GM21367 (cell line): ENCODE results near the gene TBC1D22A.

ENCODE experiments used
- ATAC-seq: cut with Tn5 transposase; IDR thresholded peaks from one replicate; pipeline ENCODE4 v1.9.1; 2021; ENCODE audit not compliant: unreplicated experiment

TBC1D22A gene

GRCh38 chr22:47190957-47191670 lies 428.7 kb downstream of the TBC1D22A start:
- ATAC-seq, result no peak

DNA sequence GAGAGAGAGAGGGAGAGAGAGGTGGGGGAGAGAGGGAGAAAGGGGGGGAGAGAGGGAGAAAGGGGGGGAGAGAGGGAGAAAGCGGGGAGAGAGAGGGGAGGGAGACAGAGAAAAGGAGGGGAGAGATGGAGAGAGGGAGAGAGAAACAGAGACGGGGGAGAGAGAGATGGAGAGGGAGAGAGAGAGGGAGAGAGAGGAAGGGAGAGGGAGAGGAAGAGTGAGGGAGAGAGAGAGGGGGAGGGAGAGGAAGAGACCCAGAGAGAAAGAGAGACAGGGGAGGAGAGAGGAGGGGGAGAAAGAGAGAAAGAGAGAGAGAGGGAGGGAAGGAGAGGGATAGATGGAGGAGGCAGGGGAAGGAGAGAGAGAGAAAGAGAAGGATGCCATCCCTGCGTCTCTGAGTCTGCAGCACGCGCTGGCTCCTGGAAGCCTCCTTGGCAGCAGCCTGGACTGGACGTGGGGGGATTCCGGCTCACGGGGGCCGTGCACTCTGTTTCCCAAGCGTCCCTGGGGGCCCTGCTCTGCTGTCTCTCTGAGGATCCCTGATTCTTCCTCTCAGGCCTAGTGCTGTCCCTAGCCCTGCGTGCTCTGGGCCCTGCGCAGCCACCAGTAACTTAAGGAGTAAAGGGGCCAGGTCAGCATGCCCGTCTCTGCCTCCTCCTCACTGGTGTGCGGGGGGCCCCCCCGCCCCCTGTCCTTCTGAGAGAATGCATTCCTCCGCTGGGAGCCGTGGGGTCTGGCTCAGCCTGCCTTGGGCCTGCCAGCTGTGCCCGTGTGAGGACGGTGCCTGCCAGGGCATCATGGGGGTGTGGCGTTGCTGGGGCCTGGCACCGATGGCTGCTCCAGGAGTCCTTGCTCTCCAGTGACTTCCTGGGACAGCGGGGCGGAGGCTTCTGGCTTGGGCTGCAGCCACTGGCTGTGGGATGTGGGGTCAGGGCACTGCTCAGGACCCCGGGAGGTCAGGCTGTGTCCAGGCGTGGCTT lies 429.5 kb downstream of the TBC1D22A start:
- no peak for ATAC-seq

DNA sequence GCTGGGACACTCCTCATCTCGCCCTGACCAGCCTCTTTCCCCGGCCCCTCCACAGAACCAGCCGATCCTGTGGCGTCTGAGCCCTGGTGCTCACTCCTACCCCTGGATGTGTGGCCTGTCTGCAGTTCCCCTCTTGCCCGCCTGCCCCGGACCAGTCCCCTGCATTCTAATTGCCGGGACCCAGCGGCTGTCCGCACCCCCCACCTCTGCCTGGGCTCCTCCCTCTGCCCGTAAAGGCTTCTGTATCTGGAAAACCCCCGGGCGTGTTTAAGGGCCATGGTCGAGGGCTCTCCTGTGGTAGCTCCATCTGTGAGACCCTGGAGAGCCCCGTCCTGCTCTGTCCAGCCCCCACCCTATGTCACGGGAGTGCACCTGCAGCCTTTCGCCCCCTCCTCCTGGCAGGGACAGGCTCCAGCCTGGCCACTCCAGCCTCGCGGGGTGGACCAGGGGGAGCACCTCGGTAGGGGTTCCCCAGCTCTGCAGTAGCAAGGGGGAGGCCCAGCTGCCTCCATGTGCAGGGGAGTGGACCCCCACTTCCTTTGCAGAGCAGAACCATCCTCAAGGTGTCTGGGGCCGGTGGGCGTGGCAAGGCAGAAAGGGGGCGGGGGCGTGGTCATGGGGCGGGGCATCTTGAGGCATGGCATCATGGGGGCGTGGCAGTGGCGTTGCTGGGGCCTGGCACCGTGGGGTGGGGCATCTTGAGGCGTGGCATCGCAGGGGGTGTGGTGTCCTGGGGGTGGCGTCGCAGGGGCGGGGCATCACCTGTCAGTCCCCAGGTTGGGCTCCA lies 430.4 kb downstream of the TBC1D22A start:
- no peak for ATAC-seq

DNA sequence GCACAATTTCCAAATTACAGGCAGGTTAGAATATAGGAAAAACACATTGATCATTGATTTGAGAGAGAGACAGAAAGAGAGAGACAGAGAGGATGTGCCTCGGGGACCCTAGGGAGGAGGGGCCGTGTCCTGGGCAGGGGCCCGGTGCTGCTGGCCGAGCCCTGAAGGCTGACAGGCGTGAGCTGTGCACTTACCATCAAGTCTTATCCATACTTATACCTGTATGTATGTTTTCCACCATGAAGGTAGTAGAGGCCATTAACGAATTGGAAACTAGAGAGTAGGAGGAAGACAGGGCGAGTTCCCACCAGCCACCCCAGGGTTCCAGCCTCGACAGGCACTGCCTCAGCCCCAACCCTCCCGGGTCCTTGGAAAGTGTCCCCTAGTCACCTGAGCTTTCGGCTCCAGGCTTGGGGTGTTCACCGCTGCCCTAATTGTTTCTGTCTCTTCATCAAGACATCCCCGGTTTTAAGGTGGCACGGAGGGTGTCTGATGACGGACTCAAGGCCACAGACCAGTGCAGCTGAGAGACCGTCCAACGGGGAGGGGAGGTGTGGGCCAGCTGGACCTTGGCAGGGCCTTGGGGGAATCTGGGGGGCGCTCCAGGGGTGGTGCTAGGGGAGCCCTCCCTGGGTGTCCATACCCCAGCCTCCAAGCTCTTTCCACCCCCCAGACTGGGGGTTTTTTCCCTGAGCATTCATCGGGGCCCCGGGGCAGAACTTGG lies 431.3 kb downstream of the TBC1D22A start:
- ATAC-seq, result no peak

- ATAC-seq, result no peak
These were observed 432.2 kb downstream of the TBC1D22A start for GRCh38 chr22:47194476-47195155.

DNA sequence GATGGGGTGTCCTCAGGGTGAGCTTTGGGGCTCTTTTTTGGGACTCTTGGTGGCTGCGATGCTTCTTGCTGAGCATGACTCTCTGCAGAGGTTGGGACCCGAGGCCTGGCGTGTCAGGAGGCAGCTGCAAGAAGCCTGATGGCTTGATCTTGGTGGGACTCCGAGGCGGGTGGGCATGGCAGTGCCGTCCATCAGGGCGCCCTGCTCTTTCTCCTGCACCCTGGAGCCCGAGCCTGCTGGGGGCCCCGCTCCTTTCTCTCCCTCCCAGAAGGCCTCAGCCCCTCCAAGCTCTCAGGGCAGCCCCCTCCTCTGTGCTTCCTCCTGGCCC lies 432.7 kb downstream of the TBC1D22A start:
- no peak for ATAC-seq

DNA sequence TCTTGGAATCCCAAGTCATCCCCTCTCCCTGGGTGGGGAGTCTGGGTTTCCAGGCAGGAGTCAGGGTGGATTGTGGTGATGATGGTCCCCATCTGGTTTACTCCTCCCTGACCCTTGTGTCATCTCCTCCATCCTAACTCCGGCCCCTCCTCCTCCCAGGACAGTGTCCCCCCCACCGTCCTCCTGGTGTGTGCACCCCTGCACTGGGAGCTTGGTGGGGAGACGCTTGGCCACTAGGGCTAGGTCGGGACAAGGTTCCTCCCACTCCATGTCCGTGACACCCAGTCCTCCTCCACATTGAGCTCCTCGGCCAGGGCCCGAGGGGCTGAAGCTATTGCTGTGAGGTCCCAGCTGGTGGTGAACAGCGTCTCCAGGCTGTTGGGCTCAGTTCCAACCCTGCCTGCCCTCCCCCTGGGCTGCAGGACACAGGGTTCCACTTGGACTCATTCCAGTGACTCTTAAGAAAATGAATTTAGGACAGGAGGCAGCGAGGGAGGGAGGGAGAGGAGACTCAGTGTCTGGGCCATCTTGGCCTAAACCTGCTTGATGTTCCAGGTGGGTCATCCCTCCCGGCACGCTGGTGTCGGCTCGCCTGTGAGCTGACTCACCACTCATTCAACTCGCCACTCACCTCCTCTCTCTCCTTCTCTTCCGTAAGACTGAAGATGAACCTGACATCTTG lies 433.2 kb downstream of the TBC1D22A start:
- no peak for ATAC-seq

GRCh38 chr22:47196166-47196849 lies 433.9 kb downstream of the TBC1D22A start:
- no peak for ATAC-seq

DNA sequence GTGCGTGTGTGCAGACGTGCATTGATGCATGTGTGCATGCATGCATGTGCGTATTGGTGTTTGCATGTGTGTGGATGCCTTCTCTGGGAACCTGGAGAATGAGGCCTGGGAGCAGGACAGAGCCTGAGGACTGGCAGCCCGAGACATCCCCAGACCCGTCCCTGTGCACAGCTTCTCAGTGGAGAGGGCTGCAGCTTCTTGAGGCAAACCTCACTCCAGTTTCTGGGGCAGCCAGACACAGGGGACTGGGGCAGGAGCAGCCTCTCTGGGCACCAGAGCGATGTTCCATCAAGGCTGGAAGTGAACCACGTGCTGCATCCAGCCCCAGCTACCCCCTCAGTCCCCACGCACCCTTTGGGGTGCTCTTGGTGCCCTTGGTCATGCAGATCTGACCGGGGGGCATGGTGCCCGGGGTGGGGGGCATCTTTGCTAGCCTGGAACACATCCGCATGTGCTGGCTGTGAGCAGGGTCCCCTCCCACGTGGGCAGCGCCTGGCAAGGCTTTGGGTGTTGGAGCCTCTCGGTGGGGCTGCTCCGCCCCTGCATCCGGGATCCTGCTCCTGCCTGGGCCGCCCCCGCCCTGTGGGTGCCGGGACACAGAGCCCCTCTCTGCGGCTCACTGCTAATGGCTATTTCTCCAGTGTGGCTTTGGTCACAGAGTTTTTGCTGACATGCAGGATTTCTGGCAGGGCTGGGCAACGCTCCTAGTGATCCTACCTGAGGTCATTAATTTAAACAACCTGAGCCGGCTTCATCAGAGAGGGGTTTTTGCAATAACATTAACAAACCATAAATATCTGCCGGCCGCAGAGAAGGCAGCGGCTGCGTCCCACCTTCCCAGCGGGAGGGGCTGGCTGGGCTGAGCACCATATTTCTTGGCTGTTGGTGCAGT lies 434.7 kb downstream of the TBC1D22A start:
- no peak for ATAC-seq

DNA sequence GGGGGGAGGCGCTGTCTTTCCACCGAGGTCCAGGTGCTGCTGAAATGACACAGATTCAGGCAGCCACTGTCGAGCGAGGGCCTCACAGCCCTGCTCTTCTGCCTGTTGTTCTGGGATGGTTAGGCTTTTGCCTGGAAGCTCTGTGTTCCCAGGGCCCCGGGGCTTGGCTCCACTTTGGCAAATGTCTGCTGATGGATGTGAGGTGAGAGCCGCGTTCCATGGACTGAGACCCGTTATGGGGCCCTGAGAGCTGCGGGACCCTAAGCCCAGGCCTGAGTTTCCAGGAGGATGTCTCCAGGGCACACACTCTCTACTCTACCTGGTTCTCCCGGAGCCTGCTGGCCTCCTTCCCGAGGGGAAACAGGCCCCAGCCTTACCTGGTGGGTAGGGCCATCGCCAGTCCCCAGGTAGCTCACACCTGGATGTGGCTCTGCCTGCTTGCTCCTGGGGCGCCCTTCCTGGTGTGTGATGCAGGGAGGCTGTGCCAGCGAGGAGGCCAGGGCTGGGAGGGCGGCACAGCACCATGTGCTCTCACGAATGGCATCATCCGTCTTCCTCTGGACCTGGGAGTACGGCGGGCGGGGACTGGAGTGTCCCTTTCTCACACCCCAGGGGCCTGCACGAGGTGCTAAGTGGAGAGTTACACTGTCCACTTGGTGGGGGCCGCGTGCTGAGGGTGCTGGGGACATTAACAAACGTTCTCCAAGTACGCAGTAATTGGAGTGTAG lies 435.5 kb downstream of the TBC1D22A start:
- ATAC-seq, result no peak

DNA sequence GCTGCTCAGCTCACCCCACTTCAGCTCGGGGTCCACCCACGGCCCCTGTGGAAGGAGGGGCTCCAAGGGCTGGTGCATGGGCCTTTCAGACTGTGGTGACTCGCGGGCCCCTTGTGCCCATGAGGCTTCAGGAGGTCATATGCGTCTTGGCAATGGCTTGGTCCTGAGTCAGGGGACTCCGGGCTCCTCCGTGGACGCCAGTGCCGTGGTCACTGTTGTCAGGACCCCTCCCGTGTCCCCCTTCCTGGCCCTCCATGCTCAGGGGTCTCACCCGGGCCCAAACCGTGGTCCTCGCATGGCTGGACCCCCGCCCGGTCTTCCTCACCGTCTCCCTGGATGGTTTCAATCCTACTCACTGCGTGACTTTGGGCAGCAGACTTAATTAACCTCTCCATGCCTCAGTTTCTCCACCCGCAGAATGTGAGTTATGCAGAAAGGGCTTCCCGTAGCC lies 436.4 kb downstream of the TBC1D22A start:
- ATAC-seq, result no peak

- ATAC-seq, result no peak
These were observed 437.0 kb downstream of the TBC1D22A start for GRCh38 chr22:47199261-47199978.

DNA sequence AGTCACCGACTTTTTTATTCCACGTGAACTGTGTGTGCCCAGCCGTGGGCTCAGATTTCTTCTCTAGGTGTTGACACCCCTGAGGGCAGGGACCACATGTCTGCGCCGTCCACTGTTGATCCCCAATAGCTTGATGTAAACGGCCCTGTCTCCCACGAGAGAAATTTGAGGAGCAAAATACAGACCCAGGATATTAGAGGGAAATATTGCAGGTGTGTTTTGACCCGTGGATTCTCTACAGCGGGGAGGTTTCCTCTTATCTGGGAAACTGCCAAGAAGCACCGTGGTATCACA lies 437.5 kb downstream of the TBC1D22A start:
- ATAC-seq, result no peak

- ATAC-seq, result no peak
These were observed 438.0 kb downstream of the TBC1D22A start for GRCh38 chr22:47200273-47201051.

GRCh38 chr22:47201186-47201995 lies 438.9 kb downstream of the TBC1D22A start:
- no peak for ATAC-seq
